HG03159 (cell line): ENCODE results near the gene FOXD4L3.
"Not testable (repeated sequence)": the region's sequence is repeated elsewhere in the genome, so short reads cannot be mapped to it uniquely, and the experiment has no call there.

Source experiments
- ATAC-seq: cut with Tn5 transposase; IDR thresholded peaks from one replicate; pipeline ENCODE4 v1.9.1; 2021; ENCODE audit warnings: mild to moderate bottlenecking, moderate library complexity; ENCODE audit not compliant: unreplicated experiment

FOXD4L3 gene

DNA sequence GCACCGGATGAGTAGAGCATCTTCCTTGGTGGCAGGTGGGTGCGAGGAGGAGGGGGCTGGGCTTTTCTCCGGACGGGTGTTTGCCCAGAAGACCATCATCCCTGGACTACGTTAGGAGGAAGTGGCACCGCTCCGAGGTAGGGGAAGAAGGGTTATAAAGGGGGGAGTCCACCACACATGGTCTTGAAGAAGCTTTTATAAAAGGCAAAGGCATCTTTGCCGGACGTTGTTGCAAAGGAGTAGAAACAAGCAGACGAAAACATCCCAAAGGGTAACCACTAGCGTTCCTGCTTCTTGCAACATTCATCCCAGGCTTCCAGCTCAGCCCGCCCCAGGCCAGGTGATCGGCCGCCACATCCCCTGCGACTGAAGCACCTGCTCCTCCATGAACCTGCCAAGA lies at the start of gene FOXD4L3:
TSS of gene FOXD4L3 (plus strand) at position 301 of the 400 bp plus-strand sequence. CDS start at position 386, 85 bp downstream.
- ATAC-seq: not testable (repeated sequence)

DNA sequence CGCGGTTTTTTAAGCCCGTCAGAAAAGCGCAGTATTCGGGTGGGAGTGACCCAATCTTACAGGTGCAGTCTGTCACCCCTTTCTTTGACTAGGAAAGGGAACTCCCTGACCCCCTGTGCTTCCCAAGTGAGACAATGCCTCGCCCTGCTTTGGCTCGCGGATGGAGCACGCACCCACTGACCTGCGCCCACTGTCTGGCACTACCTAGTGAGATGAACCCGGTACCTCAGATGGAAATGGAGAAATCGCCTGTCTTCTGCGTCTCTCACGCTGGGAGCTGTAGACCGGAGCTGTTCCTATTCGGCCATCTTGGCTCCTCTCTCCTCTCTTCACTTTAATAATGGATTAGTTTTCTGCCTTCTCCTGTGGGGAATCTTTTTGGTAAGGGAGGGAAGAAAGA lies 21.6 kb upstream of the FOXD4L3 start:
- ATAC-seq: not testable (repeated sequence)

DNA sequence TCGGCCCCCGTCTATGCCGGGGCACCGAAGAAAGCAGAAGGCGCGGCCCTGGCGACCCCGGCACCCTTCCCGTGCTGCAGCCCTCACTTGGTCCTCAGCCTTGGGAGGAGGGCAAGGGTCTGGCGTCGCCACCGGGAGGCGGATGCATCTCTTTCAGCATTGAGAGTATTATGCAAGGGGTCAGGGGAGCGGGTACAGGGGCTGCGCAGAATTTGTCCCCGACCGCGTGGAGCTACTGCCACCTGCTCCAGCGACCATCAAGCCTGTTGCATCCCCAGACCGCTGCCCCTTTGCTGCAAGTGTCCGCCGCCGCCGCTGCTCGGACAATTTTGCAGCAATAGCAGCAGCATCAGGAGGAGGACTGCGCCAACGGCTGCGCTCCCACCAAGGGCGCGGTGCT lies 1.1 kb downstream of the FOXD4L3 start:
- not testable (repeated sequence) for ATAC-seq

DNA sequence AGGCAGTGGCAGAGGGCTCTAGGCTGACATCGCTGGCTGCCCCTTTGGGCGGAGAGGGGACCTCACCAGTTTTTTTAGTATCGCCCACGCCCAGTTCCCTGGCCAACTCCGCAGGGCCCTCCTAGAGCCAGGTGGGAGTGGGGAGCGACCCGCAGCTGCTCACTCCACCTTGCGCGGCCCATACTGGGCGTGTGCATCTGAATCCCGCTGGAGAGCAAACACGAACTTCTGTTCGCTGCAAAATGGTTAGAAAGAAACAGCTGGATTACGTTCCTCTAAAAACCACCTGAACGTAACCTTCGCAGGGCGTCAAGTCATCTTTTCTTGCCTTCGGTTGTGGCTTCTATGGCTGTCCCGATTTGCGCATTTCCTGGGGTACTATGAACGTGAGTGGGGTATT lies 1.5 kb downstream of the FOXD4L3 start:
- ATAC-seq: not testable (repeated sequence)

DNA sequence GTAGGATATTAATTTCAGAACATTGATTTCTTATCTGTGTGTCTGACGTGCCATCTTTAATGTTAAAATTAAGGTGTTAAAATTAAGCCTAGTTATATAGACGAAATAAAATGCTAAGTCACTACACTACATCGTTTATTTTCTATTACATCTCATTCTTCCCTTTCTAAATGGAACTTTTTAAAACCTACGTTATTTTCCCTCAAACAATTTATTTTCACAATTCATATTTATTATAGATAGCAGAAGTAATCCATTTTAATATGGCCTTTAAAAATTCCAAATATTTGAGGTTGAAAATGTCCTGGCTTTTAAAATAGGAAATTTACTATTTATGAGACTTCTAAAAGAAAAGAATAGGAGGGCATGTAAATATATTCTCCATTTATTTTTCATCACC lies 2.1 kb downstream of the FOXD4L3 start:
- ATAC-seq: not testable (repeated sequence)

DNA sequence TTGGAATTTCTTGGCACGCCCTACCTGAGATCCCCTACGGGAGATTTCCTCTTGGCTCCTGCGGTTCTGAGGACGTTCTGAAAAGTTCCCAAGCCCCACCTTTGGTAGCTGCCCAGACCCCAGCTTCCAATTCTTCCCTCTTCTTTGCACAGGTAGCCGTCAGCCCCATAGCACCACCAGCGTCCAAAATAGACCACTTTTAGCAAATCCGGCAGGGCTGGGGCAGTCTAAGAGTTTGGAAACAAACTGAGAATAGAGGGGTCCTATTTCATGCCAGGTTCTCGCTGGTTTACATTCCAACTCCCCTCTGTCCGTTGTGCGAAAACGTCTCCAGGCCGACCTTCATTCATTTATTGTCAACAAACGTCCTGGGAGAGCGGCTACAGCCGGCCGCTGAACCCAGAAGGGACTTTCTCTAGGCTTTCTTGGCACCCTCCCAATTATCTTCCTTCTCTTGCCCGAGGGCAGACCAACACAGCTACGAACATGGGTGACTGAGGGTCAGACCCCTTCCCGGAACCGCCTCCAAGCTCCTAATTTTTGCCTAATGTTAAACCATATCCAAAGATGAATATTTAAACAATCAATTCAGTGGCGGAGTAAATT lies 3.1 kb downstream of the FOXD4L3 start:
- not testable (repeated sequence) for ATAC-seq

DNA sequence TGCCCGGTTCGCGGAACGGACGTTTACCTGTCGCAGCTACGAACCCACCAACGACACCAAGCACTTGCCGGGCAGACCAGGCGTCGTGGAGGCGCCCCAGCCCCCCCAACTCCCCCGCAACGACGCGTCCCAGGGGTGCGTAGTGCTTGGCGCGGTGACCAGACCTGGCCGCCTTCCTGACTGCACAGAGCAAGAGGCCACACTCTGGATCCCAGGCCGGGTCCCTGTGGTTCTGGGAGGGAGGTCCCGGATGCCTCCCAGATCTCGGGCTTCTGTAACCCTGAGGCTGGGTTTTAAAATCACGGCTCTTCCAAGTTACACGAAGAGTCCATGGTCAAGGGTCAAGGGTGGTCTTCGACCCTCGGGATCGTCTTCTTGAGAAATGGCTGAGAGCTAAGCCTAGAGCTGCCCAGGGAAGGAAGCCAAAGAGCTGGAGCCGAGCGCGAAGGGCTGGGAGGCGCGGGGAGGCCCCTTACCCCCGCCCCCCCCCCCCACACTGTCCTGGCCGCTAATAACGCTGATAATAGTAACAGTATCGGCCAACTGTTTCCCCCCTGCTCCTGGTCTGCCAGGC lies 3.8 kb downstream of the FOXD4L3 start:
- ATAC-seq: not testable (repeated sequence)

DNA sequence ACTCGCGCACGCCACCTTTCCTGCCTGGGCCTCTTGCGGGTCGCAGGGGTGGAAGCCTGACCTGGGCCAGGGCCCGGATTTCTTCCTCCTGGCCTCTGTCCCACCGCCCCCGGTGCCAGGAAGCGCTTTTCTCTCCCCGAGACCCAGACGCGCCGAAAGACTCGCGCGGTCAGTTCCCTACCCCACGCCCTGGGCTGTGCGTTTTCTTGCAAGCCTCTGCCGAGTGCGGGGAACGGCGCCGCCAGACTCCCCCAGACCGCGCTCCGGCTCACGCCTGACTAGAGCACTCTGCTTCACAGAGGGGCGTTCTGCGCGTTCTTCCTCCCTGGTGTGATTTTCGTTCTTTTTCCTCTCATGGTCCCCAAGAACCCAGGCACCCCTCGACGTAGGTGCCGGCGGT lies 4.5 kb downstream of the FOXD4L3 start:
- not testable (repeated sequence) for ATAC-seq

DNA sequence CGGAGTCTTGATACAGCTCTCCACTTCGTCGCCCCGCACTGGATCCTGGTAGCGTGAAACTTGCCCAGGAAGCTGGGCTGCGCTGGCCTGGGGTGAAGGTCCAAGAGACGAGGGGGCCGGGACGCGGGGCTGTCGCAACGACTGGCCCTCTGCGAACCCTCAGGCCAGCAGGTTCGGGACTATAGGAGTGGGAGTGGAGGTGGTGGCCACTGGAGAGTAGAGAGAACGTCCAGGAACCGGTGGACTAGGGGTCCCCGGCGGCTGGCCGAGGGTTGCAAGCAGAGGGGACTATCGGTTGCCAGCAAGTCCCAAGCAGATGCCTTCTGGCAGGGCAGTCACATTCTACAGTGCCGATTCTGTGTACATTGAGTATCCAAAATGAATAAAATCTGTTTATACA lies 5.0 kb downstream of the FOXD4L3 start:
- not testable (repeated sequence) for ATAC-seq

DNA sequence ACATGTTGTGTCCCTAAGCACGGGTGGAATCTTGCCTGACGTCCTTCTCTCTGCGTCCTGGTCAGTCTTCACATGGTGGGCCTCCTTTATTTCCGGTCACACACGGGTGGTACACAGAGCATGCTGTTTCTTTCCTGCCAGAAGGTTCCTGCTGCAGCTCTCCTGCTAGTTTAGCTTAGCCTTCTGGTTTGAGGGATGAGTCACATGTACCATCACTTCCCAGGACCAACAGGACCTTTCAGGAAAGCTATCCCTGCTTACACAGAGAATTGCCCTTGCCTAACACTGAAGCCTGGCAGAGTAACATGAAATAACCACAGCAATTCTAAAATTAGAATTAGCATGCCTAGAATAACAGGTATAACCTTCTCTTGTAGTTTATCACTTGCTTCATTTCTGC lies 8.5 kb downstream of the FOXD4L3 start:
- not testable (repeated sequence) for ATAC-seq

DNA sequence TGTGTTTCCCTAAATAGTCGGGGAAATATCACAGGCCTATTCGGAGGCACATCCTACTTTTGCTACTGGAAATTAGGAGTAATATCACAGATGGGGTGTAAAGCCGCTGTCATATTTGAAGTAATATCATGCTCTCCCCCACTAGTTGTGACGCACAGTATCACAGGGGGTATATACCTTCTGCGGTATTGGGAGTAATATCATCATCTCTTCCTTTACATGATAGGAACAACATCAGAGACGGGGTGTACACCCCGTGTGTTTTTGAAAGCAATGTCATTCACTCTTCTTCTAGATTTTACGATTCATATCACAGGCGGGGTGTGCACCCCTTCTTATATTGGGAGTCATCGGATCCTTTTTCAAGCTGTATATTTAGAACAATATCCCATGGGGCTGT lies 15.5 kb downstream of the FOXD4L3 start:
- ATAC-seq: not testable (repeated sequence)

DNA sequence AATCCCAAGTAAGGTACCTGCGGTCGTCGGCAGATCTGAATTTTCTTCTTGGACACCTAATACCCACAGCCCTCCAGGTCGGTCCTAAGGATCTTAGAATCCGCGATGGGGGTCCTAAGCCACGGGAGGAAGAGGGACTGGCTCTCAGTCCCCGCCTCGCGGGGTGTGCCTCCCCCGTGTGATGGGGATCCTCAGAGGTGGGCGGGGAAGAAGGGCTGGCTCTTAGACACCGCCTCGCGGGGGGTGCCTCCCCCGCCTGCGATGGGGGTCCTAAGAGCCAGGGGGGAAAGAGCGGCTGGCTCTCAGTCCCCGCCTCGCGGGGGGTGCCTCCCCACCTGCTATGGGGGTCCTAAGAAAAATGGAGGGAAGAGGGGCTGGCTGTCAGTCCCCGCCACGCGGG lies 21.1 kb downstream of the FOXD4L3 start:
- ATAC-seq: not testable (repeated sequence)

DNA sequence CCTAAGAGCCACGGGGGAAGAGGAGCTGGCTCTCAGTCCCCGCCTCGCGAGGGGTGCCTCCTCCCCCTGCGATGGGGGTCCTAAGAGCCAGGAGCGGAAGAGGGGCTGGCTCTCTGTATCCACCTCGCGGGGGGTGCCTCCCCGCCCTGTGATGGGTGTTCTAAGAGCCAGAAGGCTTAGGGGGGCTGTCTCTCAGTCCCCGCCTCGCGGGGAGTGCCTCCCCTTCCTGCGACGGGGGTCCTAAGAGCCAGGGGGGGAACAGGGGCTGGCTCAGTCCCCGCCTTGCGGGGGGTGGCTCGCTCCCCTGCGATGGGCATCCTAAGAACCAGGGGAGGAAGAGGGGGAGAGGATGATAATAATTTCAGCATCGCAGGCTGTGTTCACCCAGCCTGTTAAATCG lies 21.9 kb downstream of the FOXD4L3 start:
- not testable (repeated sequence) for ATAC-seq

DNA sequence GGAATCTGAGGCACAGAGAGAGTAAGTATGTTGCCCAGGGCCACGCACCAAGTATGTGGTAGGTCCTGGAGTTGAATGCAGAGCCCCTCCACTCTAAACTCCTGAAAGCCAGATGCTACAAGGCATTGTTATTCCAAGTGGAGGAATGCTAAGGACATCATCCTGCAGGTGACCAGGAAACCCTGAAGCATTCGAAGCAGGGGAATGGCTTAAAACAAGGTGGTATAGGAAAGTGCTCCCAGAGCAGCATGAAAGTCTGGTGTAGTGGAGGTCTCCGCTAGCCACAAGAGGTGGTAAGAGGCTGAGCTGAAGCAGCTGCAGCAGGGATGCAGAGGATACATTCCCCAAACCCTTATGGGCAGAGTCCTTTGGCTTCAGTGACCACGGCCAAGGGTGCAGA lies 26.4 kb downstream of the FOXD4L3 start:
- ATAC-seq: not testable (repeated sequence)

DNA sequence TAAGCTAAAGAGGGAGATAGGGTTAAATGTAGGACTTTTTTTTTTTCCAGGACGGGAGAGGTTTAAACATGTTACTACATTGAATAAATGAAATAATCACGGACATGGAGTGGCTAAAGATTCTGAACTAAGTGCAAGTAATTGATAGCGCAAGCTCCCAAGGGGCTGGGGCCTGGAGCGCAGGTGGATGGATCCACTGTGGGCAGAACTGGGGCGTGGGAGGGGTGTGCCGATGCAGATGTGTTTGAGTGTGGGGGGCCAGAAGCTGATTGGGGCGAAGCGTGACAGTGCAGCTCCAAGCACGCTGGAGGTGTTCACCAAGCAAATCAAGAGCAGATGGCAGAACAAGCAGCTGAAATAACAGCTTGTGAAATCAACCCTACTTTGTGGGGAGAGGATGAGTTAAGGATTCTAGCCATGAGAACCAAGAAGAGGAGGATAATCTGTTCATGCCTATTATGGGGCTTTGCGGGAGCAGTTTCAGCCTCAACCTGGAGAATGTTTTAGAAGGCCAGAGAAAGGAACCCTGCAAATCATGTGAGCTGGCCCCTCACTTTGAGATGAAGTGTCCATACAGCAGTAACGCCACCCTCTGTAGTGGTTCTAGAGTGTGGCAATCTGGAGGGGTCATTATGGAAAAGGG lies 28.0 kb downstream of the FOXD4L3 start:
- not testable (repeated sequence) for ATAC-seq

DNA sequence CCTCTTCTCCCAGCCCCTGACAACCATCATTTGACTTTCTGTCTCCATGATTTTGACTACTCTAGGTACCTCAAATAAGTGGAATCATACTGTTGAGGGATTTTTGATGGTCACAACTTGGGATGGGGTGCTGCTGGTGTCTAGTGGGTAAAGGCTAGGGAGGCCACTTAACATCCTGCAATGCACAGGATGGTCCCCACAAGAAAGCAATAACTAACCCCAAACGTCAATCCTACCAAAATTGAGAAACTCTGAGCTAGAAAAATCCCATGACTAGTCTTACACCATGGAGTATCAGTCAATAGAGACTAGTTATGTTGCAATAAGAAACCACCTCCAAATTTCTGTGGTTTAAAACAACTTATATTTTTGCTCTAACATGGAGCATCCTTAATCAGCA lies 29.5 kb downstream of the FOXD4L3 start:
- ATAC-seq: not testable (repeated sequence)

DNA sequence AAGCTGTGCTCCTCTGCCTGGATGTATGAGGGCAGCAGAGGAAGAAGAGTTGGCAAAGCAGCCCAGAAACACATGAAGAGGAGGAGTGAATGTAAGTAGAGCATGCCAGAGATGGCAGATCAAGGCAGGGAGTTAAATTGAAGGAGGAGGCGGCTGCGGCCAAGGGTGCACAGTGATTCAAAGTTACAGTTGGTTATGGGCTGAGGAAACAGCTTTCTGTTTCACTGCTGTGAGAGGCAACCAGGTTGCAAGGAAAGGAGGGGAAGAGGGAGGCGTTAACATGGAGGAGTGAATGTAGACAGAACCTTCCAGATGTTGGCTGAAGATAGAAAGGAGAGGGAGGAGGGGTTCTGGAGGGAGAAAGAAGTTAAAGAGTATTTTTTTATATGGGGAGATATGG lies 33.3 kb downstream of the FOXD4L3 start:
- not testable (repeated sequence) for ATAC-seq

DNA sequence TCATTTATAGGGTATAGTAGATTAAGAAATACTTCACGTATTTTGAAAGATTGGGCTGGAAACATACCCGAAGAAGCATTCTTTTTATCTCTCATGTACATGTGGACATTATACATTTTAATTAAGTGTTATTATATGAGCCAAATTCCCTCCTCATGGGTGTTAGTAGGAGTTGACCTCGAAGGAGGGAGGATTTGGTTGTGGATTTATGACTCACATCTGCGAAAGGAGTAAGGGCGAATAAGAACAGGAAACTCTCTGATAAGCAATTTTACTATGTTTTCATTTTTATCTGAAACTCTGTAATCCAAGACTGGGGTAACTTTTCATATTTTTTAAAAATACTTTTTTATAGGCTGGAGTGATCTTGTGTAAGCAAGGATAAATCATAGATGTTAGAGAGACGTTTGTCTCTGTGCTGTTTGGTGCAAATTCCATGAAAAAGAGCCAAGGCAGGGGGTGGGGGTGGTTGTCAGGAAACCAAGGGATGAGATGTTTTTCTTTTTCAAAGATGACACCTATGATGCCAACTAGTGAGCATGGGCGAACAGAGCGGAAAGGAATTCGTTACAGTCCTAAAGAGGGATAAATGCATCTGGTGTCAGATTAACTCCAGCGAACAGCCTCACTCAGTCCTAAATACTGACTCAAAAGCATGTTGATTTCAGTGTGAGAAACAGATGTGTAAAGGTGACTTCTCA lies 34.1 kb downstream of the FOXD4L3 start:
- ATAC-seq: not testable (repeated sequence)

DNA sequence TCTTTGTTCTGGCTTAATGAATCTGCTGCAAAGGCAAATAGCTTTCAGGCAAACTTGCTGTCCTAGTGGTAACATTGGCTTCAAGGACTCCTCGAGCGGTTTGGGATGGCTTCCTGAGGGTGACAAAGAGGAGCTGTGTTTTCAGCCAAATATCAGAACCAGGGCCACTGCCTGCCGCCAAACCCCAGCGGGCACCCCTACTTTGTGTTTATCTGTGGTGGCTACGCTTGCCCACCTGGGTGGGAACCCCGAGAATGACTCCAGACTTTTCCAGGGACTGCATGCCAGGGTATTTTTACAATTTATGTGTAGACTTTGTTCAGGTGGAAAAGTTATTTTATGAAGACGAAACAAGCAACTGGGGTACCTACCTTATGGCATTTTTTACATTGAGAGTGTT lies 35.3 kb downstream of the FOXD4L3 start:
- not testable (repeated sequence) for ATAC-seq

DNA sequence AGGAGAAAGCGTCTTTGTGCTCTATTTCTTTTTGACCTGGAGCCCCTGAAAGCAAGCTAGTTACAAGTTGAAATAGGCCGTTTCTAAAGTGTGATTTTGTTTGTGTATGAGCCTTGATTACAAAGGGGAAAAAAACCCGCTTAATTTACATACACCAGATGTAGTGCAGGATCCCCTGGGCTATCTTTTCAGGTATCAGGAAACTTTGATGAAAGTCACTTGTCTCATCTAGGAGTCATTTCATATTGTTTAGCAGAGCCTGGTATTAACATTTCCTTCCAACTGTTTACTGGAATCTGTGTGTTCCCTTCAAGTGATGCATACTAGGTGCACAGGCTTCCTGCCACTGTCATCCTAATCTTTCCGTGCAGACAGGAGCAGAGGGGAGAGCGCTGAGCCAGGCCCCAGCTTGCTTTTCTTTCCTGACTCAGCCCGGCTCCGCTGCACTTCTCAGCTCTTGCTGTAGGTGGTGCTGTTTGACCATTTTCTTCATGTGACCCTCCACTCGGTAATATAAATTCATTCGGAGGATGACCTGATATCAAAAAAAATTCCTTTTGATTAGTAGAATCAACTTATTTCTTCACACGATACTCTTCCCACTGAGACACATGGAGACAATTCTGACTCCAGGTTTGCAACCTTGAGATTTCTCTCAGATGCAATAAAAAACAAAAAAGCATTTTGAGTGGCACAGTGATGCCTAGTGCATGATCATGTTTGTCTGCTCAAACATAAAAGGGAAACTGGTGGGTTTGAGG lies 39.8 kb downstream of the FOXD4L3 start:
- peak; percentile 81 for ATAC-seq

DNA sequence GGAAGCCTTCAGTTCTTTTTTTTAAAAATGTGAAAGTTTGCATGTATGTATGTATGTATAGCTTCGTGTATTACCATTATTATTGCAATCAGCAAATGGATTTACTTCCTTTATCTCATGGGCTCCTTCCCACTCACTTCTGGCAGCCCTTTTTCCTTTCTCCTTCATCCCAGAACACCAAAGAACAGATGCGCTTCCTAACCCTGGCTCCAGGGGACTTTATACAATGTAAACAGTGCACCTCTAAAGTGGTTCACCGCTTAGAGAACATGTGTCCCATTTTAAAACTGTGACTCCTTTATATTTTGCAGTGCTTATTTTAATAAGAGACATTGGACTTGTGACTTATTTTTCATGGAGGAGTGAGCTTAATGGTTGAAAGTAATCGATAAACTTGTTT lies 40.6 kb downstream of the FOXD4L3 start:
- ATAC-seq: not testable (repeated sequence)
